NCI-H345 treated with DMSO at 0.1 percent for 48 hours (cell line): ENCODE measurements around the gene SLC7A6OS.
A peak's percentile ranks its signal among the peaks of the same experiment; 100 is the strongest.

Experiments
- DNase-seq: peaks from one replicate; lab custom pipeline; 2025; ENCODE audit not compliant: unreplicated experiment; lab: John Stamatoyannopoulos, UW

The SLC7A6OS gene

GRCh38 chr16:68310774-68311511 lies at the start of gene SLC7A6OS, which contains the start of gene PRMT7:
TSS of gene SLC7A6OS (minus strand) at chr16:68310946. CDS start at chr16:68310926, 20 bp downstream.
TSS of gene PRMT7 (plus strand) at chr16:68311019. CDS start at chr16:68315980, 4,961 bp downstream.
- peak; percentile 76 for DNase-seq

- no peak for DNase-seq
Observed at GRCh38 chr16:68359398-68360191, 48.8 kb upstream of the SLC7A6OS start.

GRCh38 chr16:68358951-68359350 lies 48.2 kb upstream of the SLC7A6OS start:
- DNase-seq = no peak

- no peak for DNase-seq
Observed at GRCh38 chr16:68357923-68358322, 47.2 kb upstream of the SLC7A6OS start.

GRCh38 chr16:68357521-68357922 lies 46.8 kb upstream of the SLC7A6OS start:
- DNase-seq = no peak

- DNase-seq = no peak
Observed at GRCh38 chr16:68356919-68357286, 46.2 kb upstream of the SLC7A6OS start.

GRCh38 chr16:68356249-68356918 lies 45.6 kb upstream of the SLC7A6OS start:
- DNase-seq = no peak

- no peak for DNase-seq
Observed at GRCh38 chr16:68355447-68356248, 44.9 kb upstream of the SLC7A6OS start.

GRCh38 chr16:68354816-68355215 lies 44.1 kb upstream of the SLC7A6OS start:
- DNase-seq = no peak

GRCh38 chr16:68353366-68353765 lies 42.6 kb upstream of the SLC7A6OS start:
- no peak for DNase-seq

- no peak for DNase-seq
Observed at GRCh38 chr16:68351991-68352431, 41.3 kb upstream of the SLC7A6OS start.

GRCh38 chr16:68351463-68351862 lies 40.7 kb upstream of the SLC7A6OS start:
- no peak for DNase-seq

GRCh38 chr16:68350813-68351350 lies 40.1 kb upstream of the SLC7A6OS start:
- DNase-seq = no peak

- no peak for DNase-seq
Observed at GRCh38 chr16:68349838-68350410, 39.2 kb upstream of the SLC7A6OS start.

GRCh38 chr16:68348639-68349445 lies 38.1 kb upstream of the SLC7A6OS start:
- DNase-seq = no peak

- DNase-seq = no peak
Observed at GRCh38 chr16:68347605-68348004, 36.9 kb upstream of the SLC7A6OS start.

GRCh38 chr16:68346892-68347480 lies 36.2 kb upstream of the SLC7A6OS start:
- DNase-seq = no peak

- DNase-seq = no peak
Observed at GRCh38 chr16:68345958-68346635, 35.4 kb upstream of the SLC7A6OS start.
